ENCODE data around the gene ZNF331.

The ZNF331 gene

DNA sequence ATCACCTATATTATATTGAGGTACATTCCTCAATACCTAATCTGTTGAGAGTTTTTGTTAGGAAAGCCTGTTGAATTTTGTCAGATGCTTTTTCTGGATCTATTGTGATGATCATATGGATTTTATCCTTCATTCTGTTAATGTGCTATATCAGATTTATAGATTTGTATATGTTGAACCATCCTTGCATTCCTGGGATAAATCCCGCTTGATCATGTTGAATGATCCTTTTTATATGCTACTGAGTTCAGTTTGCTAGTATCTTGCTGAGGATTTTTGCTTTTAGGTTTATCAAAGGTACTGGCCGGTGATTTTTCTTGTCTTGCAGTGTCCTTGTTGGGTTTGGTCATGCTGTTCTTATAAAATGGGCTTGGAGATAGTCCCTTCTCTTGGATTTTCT is 12.0 kb upstream of the ZNF331 start:
- TF ChIP-seq, protein P1, sequence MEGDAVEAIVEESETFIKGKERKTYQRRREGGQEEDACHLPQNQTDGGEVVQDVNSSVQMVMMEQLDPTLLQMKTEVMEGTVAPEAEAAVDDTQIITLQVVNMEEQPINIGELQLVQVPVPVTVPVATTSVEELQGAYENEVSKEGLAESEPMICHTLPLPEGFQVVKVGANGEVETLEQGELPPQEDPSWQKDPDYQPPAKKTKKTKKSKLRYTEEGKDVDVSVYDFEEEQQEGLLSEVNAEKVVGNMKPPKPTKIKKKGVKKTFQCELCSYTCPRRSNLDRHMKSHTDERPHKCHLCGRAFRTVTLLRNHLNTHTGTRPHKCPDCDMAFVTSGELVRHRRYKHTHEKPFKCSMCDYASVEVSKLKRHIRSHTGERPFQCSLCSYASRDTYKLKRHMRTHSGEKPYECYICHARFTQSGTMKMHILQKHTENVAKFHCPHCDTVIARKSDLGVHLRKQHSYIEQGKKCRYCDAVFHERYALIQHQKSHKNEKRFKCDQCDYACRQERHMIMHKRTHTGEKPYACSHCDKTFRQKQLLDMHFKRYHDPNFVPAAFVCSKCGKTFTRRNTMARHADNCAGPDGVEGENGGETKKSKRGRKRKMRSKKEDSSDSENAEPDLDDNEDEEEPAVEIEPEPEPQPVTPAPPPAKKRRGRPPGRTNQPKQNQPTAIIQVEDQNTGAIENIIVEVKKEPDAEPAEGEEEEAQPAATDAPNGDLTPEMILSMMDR (IDR thresholded peaks at IDR 0.05; ENCODE audit: extremely low read depth, insufficient read depth, missing control alignments), result no peak

DNA sequence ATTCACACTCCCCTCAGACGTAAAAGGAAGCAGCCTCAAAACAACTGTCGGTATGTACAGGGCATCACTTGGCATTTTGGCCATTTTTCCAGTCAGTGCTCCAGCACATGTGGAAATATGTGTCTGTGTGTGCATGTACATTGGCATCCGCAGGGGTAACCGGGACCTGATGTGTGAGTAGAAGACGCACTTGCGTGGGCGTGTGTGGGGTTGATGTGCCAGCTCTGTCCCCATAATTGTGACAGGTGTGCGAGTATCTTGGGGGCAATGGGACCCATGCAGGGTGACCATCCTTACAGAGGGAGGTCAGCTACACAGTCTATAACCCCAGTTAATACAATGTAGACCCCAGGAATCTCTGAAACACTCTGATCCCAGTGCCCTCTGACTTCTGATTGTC is 7.3 kb upstream of the ZNF331 start:
- TF ChIP-seq, protein P1 (IDR thresholded peaks at IDR 0.05; ENCODE audit: extremely low read depth, insufficient read depth, missing control alignments), result no peak
- in situ Hi-C loops (cut with MboI; ENCODE audit: low pct_unique_long_range_greater_than_20kb, low sequenced_read_pairs, unreplicated experiment), result no loop called here

More for the DNA sequence above, 12.0 kb upstream of the ZNF331 start:
- in situ Hi-C loops (cut with MboI; ENCODE audit: low pct_unique_long_range_greater_than_20kb, low sequenced_read_pairs, unreplicated experiment), result no loop called here
- no peak for DNase-seq (ENCODE audit: low spot score)

DNA sequence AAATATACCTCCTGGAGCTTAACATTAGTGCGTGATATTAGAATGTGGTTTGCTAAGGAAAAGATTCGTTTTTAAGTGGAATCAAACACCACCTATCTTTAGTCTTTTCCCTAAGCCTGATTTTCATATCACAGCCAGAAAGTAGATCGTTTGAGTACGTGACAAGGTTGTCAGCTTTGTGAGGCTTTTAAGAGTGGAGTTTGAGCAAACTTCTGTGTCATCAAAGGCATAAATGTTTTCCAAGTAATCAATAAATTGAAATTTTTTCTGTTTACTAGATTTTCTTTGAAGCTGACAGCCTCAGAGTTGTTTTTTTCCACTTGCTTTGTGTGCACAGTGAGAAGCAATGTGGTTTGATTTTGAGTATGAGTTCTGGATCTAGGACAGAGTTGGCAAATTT is 6.5 kb upstream of the ZNF331 start:
- DNase-seq (ENCODE audit: low spot score), result no peak
- in situ Hi-C loops (cut with MboI; ENCODE audit: low pct_unique_long_range_greater_than_20kb, low sequenced_read_pairs, unreplicated experiment), result no loop called here
- TF ChIP-seq, protein P1 (IDR thresholded peaks at IDR 0.05; ENCODE audit: extremely low read depth, insufficient read depth, missing control alignments), result no peak

More for the DNA sequence above, 7.3 kb upstream of the ZNF331 start:
- no peak for DNase-seq (ENCODE audit: low spot score)

DNA sequence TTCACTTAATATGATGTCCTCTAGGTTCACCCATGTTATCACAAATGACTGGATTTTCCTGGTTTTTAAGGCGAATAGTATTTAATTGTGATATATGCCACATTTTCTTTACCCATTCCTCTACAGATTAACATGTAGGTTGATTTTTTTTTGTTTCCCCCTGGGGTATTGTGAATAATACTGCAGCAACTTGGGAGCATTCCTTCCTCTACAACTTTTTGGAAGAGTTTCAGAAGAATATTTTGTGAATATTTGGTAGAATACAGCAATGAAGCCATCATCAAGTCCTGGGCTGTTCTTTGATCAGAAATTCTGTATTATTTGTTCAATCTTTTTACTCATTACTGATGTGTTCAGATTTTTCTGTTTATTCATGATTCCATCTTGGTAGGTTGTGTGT is 5.6 kb upstream of the ZNF331 start:
- TF ChIP-seq, protein P1 (IDR thresholded peaks at IDR 0.05; ENCODE audit: extremely low read depth, insufficient read depth, missing control alignments), result no peak
- in situ Hi-C loops (cut with MboI; ENCODE audit: low pct_unique_long_range_greater_than_20kb, low sequenced_read_pairs, unreplicated experiment), result no loop called here
- DNase-seq (ENCODE audit: low spot score), result no peak

DNA sequence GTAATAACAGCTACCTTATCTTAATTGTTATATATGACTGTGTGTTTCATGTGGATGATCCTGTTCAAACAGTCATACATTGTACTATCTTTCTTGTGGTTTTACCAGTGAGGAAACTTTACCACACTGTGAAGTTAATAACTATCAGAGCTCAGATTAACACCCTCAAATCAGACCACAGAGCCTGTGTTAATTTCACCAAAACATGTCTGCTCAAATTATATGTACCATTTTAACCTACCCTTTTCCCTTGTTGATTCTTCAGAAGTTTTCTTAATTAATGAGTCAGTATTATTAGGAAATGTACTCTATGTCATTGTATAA is 1.8 kb upstream of the ZNF331 start:
- DNase-seq (ENCODE audit: low spot score), result no peak
- TF ChIP-seq, protein P1 (IDR thresholded peaks at IDR 0.05; ENCODE audit: extremely low read depth, insufficient read depth, missing control alignments), result no peak
- in situ Hi-C loops (cut with MboI; ENCODE audit: low pct_unique_long_range_greater_than_20kb, low sequenced_read_pairs, unreplicated experiment), result no loop called here

DNA sequence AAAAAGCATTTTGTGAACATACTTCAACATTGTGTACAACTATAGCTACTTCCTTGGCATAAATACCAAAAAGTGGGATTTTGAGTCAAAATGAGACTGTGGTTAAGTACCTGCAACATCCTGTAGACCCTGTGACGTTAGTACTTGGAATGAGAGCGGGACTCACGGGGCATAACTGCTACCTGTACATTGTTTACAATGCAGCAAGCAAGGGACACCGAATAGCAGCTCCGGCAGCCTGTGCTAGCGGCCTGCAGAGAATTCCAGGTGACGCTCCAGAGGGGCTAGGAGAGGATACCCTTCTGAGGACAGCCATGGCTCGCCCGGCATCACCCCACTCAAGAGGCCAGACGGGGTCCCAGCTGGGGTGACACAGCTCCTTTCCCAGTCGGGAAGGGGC is 824 bp upstream of the ZNF331 start:
- in situ Hi-C loops (cut with MboI; ENCODE audit: low pct_unique_long_range_greater_than_20kb, low sequenced_read_pairs, unreplicated experiment), result no loop called here
- TF ChIP-seq, protein P1 (IDR thresholded peaks at IDR 0.05; ENCODE audit: extremely low read depth, insufficient read depth, missing control alignments), result no peak

More for the DNA sequence above, 824 bp upstream of the ZNF331 start:
- DNase-seq (ENCODE audit: low spot score), result no peak

Data from GM13977 (cell line).